Measurements from ENCODE around the gene ARSG.
"Not testable (repeated sequence)": the region's sequence is repeated elsewhere in the genome, so short reads cannot be mapped to it uniquely, and the experiment has no call there.

Gene ARSG

GRCh38 chr17:68290955-68291835, at the start of gene ARSG, which contains the start of gene SLC16A6:
ARSG (plus strand) TSS chr17:68291495; CDS start chr17:68307494, 15,999 bp downstream.
SLC16A6 (minus strand) TSS chr17:68291127; CDS start chr17:68278320, 12,807 bp downstream.
- DNase-seq (ENCODE audit: low read depth), result peak; percentile 63

GRCh38 chr17:68246271-68247028, 44.8 kb upstream of the ARSG start:
- DNase-seq (ENCODE audit: low read depth), result no peak

GRCh38 chr17:68247445-68248198, 43.7 kb upstream of the ARSG start, which contains the start of gene AMZ2:
AMZ2 (plus strand) TSS chr17:68248043; CDS start chr17:68250188, 2,145 bp downstream.
- DNase-seq (ENCODE audit: low read depth), result peak; percentile 98

DNA sequence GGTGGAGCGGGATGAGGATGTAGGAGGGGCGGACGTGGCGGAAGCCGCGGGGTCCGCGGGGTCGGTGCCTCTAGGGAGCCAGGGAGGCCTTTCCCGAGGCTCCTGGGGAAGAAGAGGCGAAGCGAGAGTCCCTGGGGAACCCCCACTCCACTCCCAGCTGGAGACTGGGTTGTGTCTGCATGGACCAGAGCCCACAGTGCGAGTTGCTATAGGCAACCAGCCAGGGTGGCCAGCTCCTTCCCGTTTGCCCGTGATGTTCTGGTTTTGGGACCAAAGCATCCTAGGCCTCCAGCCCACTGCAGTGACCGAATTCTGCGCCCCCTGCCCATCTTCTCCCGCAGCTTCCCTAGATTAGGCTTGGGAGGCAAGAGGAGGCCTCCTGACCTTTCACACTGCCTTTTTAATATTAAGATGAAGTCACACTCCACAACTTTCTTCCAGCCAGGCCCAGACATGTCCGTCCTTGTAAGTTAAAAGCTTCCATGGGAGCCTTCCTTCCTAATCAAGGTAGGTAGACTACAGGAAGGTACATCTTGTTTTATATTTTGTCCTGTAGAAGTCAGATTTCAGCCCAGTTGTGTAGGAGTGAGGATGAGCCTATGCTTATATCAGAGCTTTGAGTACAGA, 43.0 kb upstream of the ARSG start:
- DNase-seq (ENCODE audit: low read depth), result no peak

DNA sequence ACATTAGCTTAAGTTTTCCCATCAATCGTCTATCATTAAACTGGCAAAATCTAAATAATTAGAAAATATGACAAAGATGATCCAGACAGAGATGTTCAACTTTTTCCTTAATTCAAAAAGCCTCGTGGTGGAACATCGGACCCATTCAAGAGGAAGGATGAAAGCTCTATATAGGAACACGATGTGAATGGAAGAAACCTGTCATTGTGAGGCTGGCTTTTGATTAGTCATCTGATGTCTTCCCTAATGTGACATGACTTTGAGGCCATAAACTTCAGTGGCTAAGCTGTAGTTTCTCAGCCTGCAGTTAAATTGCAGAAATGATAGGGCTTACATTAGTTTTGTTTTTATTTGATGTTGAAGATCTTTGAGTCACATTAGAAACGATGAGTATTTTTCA, 42.4 kb upstream of the ARSG start:
- no peak for DNase-seq (ENCODE audit: low read depth)

DNA sequence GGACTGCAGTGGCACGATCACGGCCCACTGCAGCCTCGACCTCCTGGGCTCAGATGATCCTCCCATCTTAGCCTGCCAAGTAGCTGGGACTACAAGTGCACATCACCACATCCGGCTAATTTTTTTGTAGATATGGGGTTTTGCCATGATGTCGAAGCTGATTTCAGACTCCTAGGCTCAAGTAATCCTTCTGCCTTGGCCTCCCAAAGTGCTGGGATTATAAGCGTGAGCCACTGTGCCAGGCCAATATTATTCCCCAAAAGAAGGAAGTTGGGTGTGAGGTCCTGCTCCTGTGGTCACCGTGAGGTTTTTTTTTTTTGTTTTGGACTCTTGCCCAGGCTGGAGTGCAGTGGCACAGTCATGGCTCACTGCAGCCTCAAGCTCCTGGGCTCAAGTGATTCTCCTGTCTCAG, 41.9 kb upstream of the ARSG start:
- no peak for DNase-seq (ENCODE audit: low read depth)

- not testable (repeated sequence) for DNase-seq (ENCODE audit: low read depth)
Measured at GRCh38 chr17:68253426-68253825, 37.9 kb upstream of the ARSG start.

GRCh38 chr17:68255151-68255550, 36.1 kb upstream of the ARSG start:
- DNase-seq (ENCODE audit: low read depth), result no peak

GRCh38 chr17:68255731-68256538, 35.4 kb upstream of the ARSG start:
- no peak for DNase-seq (ENCODE audit: low read depth)

GRCh38 chr17:68256701-68257100, 34.6 kb upstream of the ARSG start:
- not testable (repeated sequence) for DNase-seq (ENCODE audit: low read depth)

- no peak for DNase-seq (ENCODE audit: low read depth)
Measured at GRCh38 chr17:68257934-68258333, 33.4 kb upstream of the ARSG start.

- peak; percentile 49 for DNase-seq (ENCODE audit: low read depth)
Measured at GRCh38 chr17:68258890-68259647, 32.2 kb upstream of the ARSG start.

DNA sequence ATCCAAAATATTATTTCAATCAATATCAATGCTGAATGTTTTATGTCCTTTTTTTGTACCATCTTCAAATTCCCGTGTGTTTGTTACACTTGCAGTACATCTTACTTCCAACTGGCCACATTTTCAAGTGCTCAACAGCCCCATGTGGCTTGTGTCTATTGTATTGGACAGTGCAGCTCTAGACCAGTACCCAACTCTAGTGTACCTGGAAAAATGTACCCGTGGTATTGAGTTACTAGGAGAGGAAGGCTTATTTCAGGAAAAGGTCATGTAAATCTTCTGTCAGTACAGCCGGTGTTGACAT, 31.7 kb upstream of the ARSG start:
- DNase-seq (ENCODE audit: low read depth), result not testable (repeated sequence)

GRCh38 chr17:68260051-68260762, 31.1 kb upstream of the ARSG start:
- no peak for DNase-seq (ENCODE audit: low read depth)

GRCh38 chr17:68262467-68262866, 28.8 kb upstream of the ARSG start:
- not testable (repeated sequence) for DNase-seq (ENCODE audit: low read depth)

- not testable (repeated sequence) for DNase-seq (ENCODE audit: low read depth)
Measured at GRCh38 chr17:68263101-68263681, 28.1 kb upstream of the ARSG start.

GRCh38 chr17:68265833-68266232, 25.5 kb upstream of the ARSG start:
- not testable (repeated sequence) for DNase-seq (ENCODE audit: low read depth)

GRCh38 chr17:68273722-68274121, 17.6 kb upstream of the ARSG start:
- DNase-seq (ENCODE audit: low read depth), result no peak

DNA sequence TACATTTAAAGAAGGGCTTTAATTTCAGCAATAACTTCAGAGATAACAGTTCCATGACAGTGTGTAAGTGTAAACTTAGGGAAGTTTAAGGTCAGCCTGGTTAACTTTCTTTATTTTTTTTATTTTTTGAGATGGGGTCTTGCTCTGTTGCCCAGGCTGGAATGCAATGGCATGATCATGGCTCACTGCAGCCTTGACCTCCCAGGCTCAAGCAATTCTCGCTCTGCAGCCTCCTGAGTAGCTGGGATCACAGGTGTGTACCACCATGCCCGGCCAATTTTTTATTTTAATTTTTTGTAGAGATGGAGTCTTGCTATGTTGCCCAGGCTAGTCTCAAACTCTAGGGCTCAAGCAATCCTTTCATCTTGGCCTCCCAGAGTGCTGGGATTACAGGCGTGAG, 15.0 kb upstream of the ARSG start:
- DNase-seq (ENCODE audit: low read depth), result not testable (repeated sequence)
